Activated T-cell treated with anti-CD3 and anti-CD28 coated beads for 1 hour (primary cell): ENCODE results near the gene ARMC8.

Experiments
- DNase-seq: peaks from one replicate; pipeline ENCODE4 v3.0.0-alpha.2; 2020; ENCODE audit warnings: low read depth

Gene ARMC8

GRCh38 chr3:138314751-138315150, 127.7 kb downstream of the ARMC8 start:
- DNase-seq = no peak

- no peak for DNase-seq
Measured at GRCh38 chr3:138317687-138318086, 130.6 kb downstream of the ARMC8 start.

- DNase-seq = no peak
Measured at GRCh38 chr3:138323971-138324370, 136.9 kb downstream of the ARMC8 start.

GRCh38 chr3:138325990-138326389, 138.9 kb downstream of the ARMC8 start:
- DNase-seq = no peak

- DNase-seq = no peak
Measured at GRCh38 chr3:138326866-138327595, 139.9 kb downstream of the ARMC8 start.

GRCh38 chr3:138327831-138328230, 140.7 kb downstream of the ARMC8 start:
- no peak for DNase-seq

GRCh38 chr3:138328341-138328740, 141.2 kb downstream of the ARMC8 start:
- DNase-seq = no peak

- DNase-seq = peak; percentile 85
Measured at GRCh38 chr3:138329127-138329983, 142.3 kb downstream of the ARMC8 start, which contains the start of gene NME9. TSS of gene NME9 (minus strand) at chr3:138329851. CDS start at chr3:138329335, 516 bp downstream.

- no peak for DNase-seq
Measured at GRCh38 chr3:138329984-138330293, 142.8 kb downstream of the ARMC8 start.

- no peak for DNase-seq
Measured at GRCh38 chr3:138331143-138331894, 144.2 kb downstream of the ARMC8 start.

- no peak for DNase-seq
Measured at GRCh38 chr3:138332472-138333073, 145.5 kb downstream of the ARMC8 start.

GRCh38 chr3:138334608-138335007, 147.5 kb downstream of the ARMC8 start:
- DNase-seq = no peak

GRCh38 chr3:138336454-138336999, 149.4 kb downstream of the ARMC8 start:
- DNase-seq = no peak

GRCh38 chr3:138338244-138338643, 151.1 kb downstream of the ARMC8 start:
- no peak for DNase-seq

GRCh38 chr3:138338811-138339210, 151.7 kb downstream of the ARMC8 start:
- DNase-seq = no peak

- no peak for DNase-seq
Measured at GRCh38 chr3:138340511-138340910, 153.4 kb downstream of the ARMC8 start.

GRCh38 chr3:138344754-138345153, 157.7 kb downstream of the ARMC8 start:
- DNase-seq = no peak
